NB4 (cell line): ENCODE data around the gene IL16.

Experiments
- CTCF ChIP-seq: IDR thresholded peaks from one replicate; pipeline ENCODE4 v1.5.1; 2012; ENCODE audit warnings: low read depth, low read length
- MAX ChIP-seq: IDR thresholded peaks from 2 replicates; pipeline ENCODE4 v1.6.1; 2011; ENCODE audit warnings: low read depth, low read length
- POLR2A ChIP-seq: IDR thresholded peaks from 2 replicates; pipeline ENCODE4 v1.6.1; 2011; ENCODE audit warnings: mild to moderate bottlenecking; ENCODE audit not compliant: insufficient read length; ENCODE audit errors: extremely low read depth

GRCh38 chr15:81316267-81316666, 119.6 kb downstream of the IL16 start:
- no peak for TF ChIP-seq MAX
- no peak for TF ChIP-seq POLR2A
- TF ChIP-seq CTCF, result no peak
